ENCODE results near the gene SPARCL1. TPM values are rescaled to one million over a fixed set of nuclear protein-coding genes. Genes with fewer than 3 reads are reported as not detected.
A peak's percentile ranks its signal among the peaks of the same experiment; 100 is the strongest.
"Not testable (repeated sequence)": the region's sequence is repeated elsewhere in the genome, so short reads cannot be mapped to it uniquely, and the experiment has no call there.

Gene SPARCL1
- total RNA-seq, 1 donor from 2014 or later = not detected

DNA sequence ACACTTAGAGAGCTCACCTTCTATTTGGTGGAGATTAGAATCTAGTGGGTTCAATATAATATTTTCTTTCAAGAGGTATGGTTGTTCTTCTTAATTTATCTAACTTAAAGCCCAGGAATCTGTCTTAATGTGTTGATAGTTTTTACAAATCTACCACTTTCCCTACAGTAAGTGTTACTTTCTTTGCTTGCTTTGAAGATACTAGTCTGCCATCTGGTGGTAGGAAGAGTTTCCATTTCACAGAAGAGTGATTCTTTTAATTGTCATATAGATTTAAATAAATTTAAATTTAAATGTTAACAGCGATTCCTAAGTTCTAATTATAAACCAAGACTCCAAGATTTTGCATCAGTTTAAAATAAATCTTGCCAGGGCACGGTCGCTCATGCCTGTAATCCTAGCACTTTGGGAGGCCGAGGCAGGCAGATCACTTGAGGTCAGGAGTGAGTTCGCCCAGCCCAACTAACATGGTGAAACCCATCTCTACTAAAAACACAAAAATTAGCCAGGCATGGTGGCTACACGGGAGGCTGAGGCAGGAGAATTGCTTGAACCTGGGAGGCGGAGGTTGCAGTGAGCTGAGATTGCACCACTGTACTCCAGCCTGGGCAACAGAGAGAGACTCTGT is 63.3 kb downstream of the SPARCL1 start:
- Histone ChIP-seq H3K27me3 (ENCODE audit: control insufficient read depth, insufficient read depth, low read length) (no peaks in the 10 kb centered on the region), H3K4me3 (ENCODE audit: low read depth, low read length) (no peak overlapping the region), H3K36me3 (ENCODE audit: control insufficient read depth, insufficient read depth, low read length) (no peaks in the 10 kb centered on the region)
- DNase-seq (ENCODE audit: low read depth) (peak; percentile 58), FAIRE-seq (no peak)
- peak; percentile 24 for TF ChIP-seq CTCF (IDR thresholded peaks at IDR 0.05; ENCODE audit: insufficient read depth, low read length, severe bottlenecking)

GRCh38 chr4:87462102-87462501 is 67.1 kb downstream of the SPARCL1 start:
- no peak for FAIRE-seq
- H3K4me3 ChIP-seq (ENCODE audit: low read depth, low read length) = no peak overlapping the region
- DNase-seq (ENCODE audit: low read depth) = no peak
- peaks cover 2% of the 10 kb centered on the region for H3K36me3 ChIP-seq (ENCODE audit: control insufficient read depth, insufficient read depth, low read length)
- no peak for TF ChIP-seq CTCF (IDR thresholded peaks at IDR 0.05; ENCODE audit: insufficient read depth, low read length, severe bottlenecking)
- no peaks in the 10 kb centered on the region for H3K27me3 ChIP-seq (ENCODE audit: control insufficient read depth, insufficient read depth, low read length)

DNA sequence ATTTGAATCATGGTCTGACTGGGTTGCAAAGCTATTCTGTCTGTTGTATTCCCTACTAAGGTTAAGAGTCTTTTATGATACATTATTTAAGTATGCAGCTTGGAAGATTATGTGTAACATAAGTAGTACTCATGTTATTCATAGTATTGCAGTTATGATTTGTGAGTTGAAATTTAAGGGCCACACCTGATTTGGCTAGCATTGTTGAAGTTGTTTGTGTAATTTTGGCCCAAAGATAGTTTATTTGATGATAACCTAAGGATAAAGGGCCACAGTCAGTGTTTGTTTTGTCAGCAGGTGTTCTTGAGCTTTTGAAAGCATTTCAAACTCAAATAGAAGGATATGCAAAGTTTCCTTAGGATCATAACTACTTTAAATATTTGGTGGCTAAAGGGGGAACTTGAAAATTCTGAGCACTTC is 67.9 kb downstream of the SPARCL1 start:
- FAIRE-seq (no peak), DNase-seq (ENCODE audit: low read depth) (peak; percentile 85)
- Histone ChIP-seq H3K4me3 (ENCODE audit: low read depth, low read length) (no peak overlapping the region), H3K36me3 (ENCODE audit: control insufficient read depth, insufficient read depth, low read length) (peaks cover 2% of the 10 kb centered on the region), H3K27me3 (ENCODE audit: control insufficient read depth, insufficient read depth, low read length) (no peaks in the 10 kb centered on the region)
- no peak for TF ChIP-seq CTCF (IDR thresholded peaks at IDR 0.05; ENCODE audit: insufficient read depth, low read length, severe bottlenecking)

DNA sequence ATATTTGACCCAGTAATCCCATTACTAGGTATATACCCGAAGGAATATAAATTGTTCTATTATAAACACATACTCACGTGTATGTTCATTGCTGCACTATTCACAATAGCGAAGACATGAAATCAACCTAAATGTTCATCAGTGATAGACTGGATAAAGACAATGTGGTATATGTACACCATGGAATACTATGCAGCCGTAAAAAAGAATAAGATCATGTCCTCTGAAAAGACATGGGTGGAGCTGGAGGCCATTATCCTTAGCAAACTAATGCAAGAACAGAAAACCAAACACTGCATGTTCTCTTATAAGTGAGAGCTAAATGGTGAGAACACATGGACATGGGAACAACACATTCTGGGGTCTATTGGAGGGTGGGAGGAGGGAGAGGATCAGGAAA is 70.3 kb downstream of the SPARCL1 start:
- TF ChIP-seq CTCF (IDR thresholded peaks at IDR 0.05; ENCODE audit: insufficient read depth, low read length, severe bottlenecking) = no peak
- H3K4me3 ChIP-seq (ENCODE audit: low read depth, low read length) = no peak overlapping the region
- DNase-seq (ENCODE audit: low read depth) (no peak), FAIRE-seq (no peak)
- H3K36me3 ChIP-seq (ENCODE audit: control insufficient read depth, insufficient read depth, low read length) = peaks cover 2% of the 10 kb centered on the region
- H3K27me3 ChIP-seq (ENCODE audit: control insufficient read depth, insufficient read depth, low read length) = no peaks in the 10 kb centered on the region

- H3K36me3 ChIP-seq (ENCODE audit: control insufficient read depth, insufficient read depth, low read length) = peaks cover 3% of the 10 kb centered on the region
Observed at GRCh38 chr4:87451537-87451936, 77.6 kb downstream of the SPARCL1 start.

GRCh38 chr4:87446375-87446774 is 82.8 kb downstream of the SPARCL1 start:
- H3K4me3 ChIP-seq (ENCODE audit: low read depth, low read length); H3K27me3 ChIP-seq (ENCODE audit: control insufficient read depth, insufficient read depth, low read length); DNase-seq (ENCODE audit: low read depth); FAIRE-seq; H3K36me3 ChIP-seq (ENCODE audit: control insufficient read depth, insufficient read depth, low read length): not testable (repeated sequence)

More at GRCh38 chr4:87451537-87451936, 77.6 kb downstream of the SPARCL1 start:
- Histone ChIP-seq H3K27me3 (ENCODE audit: control insufficient read depth, insufficient read depth, low read length) (no peaks in the 10 kb centered on the region), H3K4me3 (ENCODE audit: low read depth, low read length) (no peak overlapping the region)
- TF ChIP-seq CTCF (IDR thresholded peaks at IDR 0.05; ENCODE audit: insufficient read depth, low read length, severe bottlenecking) = no peak
- DNase-seq (ENCODE audit: low read depth) = no peak
- FAIRE-seq = no peak

All from bronchial epithelial cell (primary cell).